MM.1S (cell line): ENCODE results near the gene MYO16.

Experiments used
- DNase-seq: peaks from one replicate; pipeline ENCODE4 v3.0.0-alpha.2; 2015
- H2AFZ ChIP-seq: fragments of 300-600 bp; sonication (generic); 2 replicates; pipeline ENCODE4 v1.6.0; 2016; ENCODE audit warnings: antibody characterized with exemption, low read length
- H3F3A ChIP-seq: fragments of 300-600 bp; sonication (generic); 2 replicates; pipeline ENCODE4 v1.6.1; 2016; ENCODE audit warnings: mild to moderate bottlenecking, antibody characterized with exemption, low read length, moderate library complexity, mixed read lengths; ENCODE audit not compliant: insufficient read depth
- H3K27ac ChIP-seq: fragments of 300-600 bp; sonication (generic); 2 replicates; pipeline ENCODE4 v1.5.1; 2016; ENCODE audit warnings: mild to moderate bottlenecking, low read length
- H3K27me3 ChIP-seq: fragments of 300-600 bp; sonication (generic); replicated peaks from 2 replicates; pipeline ENCODE4 v1.6.0; 2016; ENCODE audit warnings: low read length; ENCODE audit not compliant: insufficient read depth
- H3K36me3 ChIP-seq: fragments of 300-600 bp; sonication (generic); replicated peaks from 2 replicates; pipeline ENCODE4 v1.6.1; 2016; ENCODE audit warnings: mild to moderate bottlenecking, low read length, mixed read lengths; ENCODE audit not compliant: insufficient read depth
- H3K4me1 ChIP-seq: fragments of 300-600 bp; sonication (generic); 2 replicates; pipeline ENCODE4 v1.6.1; 2016; ENCODE audit warnings: low read length, mixed read lengths
- H3K4me2 ChIP-seq: fragments of 300-600 bp; sonication (generic); 2 replicates; pipeline ENCODE4 v1.6.0; 2016; ENCODE audit warnings: low read depth, low read length
- H3K4me3 ChIP-seq: fragments of 300-600 bp; sonication (generic); 2 replicates; pipeline ENCODE4 v1.5.1; 2016; ENCODE audit warnings: low read length, mixed read lengths
- H3K79me2 ChIP-seq: fragments of 300-600 bp; sonication (generic); 2 replicates; pipeline ENCODE4 v1.6.1; 2016; ENCODE audit warnings: mixed run types, low read length, mixed read lengths
- H3K9ac ChIP-seq: fragments of 300-600 bp; sonication (generic); 2 replicates; pipeline ENCODE4 v1.6.1; 2016; ENCODE audit warnings: low read length, mixed read lengths
- H3K9me2 ChIP-seq: fragments of 300-600 bp; sonication (generic); replicated peaks from 2 replicates; pipeline ENCODE4 v1.6.1; 2016; ENCODE audit warnings: mild to moderate bottlenecking, low read length, mixed read lengths; ENCODE audit not compliant: insufficient read depth
- H3K9me3 ChIP-seq: fragments of 300-600 bp; sonication (generic); replicated peaks from 2 replicates; pipeline ENCODE4 v1.6.1; 2016; ENCODE audit warnings: mild to moderate bottlenecking, low read length, mixed read lengths; ENCODE audit not compliant: insufficient read depth
- H4K20me1 ChIP-seq: fragments of 300-600 bp; sonication (generic); 2 replicates; pipeline ENCODE4 v1.6.1; 2016; ENCODE audit warnings: mild to moderate bottlenecking, low read length, moderate library complexity, mixed read lengths; ENCODE audit not compliant: insufficient read depth
- EZH2 ChIP-seq: fragments of 300-600 bp; sonication (generic); optimal IDR thresholded peaks from 2 replicates; pipeline ENCODE3; 2017; ENCODE audit warnings: low read depth, mild to moderate bottlenecking, antibody characterized with exemption, low read length, mixed read lengths
- EZH2phosphoT487 ChIP-seq: fragments of 300-600 bp; sonication (generic); IDR thresholded peaks from 2 replicates; pipeline ENCODE4 v1.6.1; 2018; ENCODE audit warnings: antibody characterized with exemption, low read length
- TF ChIP-seq, protein P1 (sequence below): fragments of 300-600 bp; sonication (generic); IDR thresholded peaks from 2 replicates; pipeline ENCODE4 v1.5.1; 2016; ENCODE audit warnings: antibody characterized with exemption, low read length, mixed read lengths

Gene MYO16

DNA sequence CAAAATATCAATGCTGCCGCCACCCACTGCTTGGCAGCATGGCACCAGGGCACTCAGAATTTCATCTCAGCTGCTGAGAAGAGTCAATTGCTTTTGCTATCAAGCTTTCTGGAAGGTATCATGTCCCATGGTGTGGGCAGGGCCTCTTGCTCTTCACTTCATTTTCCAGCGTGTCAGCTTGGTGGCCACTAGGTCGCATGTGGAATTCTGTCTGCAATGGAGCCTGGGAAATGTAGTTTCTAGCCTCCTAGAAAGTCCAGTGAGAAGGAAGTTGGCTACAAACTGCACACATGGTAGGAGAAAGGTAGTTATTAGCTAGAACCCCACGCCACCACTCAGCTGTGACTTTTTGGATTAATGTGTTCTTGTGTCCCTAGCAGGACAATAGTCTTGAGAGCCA lies 105.3 kb downstream of the MYO16 start:
- Histone ChIP-seq H3K27me3 (no peaks in the 10 kb centered on the region), H3K4me1 (no peaks in the 10 kb centered on the region), H3K4me3 (no peak overlapping the region), H3F3A (no peaks in the 10 kb centered on the region), H3K9me3 (no peaks in the 10 kb centered on the region), H3K9me2 (no peaks in the 10 kb centered on the region), H3K9ac (no peak overlapping the region), H3K4me2 (no peak overlapping the region), H3K27ac (no peak overlapping the region), H3K79me2 (no peaks in the 10 kb centered on the region), H4K20me1 (no peaks in the 10 kb centered on the region), H3K36me3 (no peaks in the 10 kb centered on the region), H2AFZ (no peak overlapping the region)
- no peak for TF ChIP-seq EZH2phosphoT487
- TF ChIP-seq EZH2 = no peak
- TF ChIP-seq, protein P1, sequence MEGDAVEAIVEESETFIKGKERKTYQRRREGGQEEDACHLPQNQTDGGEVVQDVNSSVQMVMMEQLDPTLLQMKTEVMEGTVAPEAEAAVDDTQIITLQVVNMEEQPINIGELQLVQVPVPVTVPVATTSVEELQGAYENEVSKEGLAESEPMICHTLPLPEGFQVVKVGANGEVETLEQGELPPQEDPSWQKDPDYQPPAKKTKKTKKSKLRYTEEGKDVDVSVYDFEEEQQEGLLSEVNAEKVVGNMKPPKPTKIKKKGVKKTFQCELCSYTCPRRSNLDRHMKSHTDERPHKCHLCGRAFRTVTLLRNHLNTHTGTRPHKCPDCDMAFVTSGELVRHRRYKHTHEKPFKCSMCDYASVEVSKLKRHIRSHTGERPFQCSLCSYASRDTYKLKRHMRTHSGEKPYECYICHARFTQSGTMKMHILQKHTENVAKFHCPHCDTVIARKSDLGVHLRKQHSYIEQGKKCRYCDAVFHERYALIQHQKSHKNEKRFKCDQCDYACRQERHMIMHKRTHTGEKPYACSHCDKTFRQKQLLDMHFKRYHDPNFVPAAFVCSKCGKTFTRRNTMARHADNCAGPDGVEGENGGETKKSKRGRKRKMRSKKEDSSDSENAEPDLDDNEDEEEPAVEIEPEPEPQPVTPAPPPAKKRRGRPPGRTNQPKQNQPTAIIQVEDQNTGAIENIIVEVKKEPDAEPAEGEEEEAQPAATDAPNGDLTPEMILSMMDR = no peak
- DNase-seq = no peak

DNA sequence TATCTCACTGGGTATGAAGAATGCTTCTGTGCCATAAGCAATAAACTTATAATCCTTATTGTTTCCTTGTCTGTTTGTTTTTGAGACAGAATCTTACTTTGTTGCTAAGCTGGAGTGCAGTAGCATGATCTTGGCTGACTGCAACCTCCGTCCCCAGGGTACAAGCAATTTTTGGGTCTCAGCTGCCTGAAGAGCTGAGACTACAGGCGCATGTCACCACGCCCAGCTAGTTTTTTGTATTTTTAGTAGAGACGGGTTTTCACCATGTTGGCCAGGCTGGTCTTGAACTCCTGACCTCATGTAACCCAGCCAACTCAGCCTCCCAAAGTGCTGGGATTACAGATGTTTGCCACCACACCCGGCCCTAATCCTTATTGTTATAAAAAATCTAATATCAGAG lies 112.5 kb downstream of the MYO16 start:
- Histone ChIP-seq H3F3A (no peaks in the 10 kb centered on the region), H3K4me2 (no peak overlapping the region), H2AFZ (no peak overlapping the region), H3K9ac (no peak overlapping the region), H3K4me1 (no peaks in the 10 kb centered on the region), H3K27me3 (no peaks in the 10 kb centered on the region), H3K9me3 (no peaks in the 10 kb centered on the region), H3K79me2 (no peaks in the 10 kb centered on the region), H3K9me2 (no peaks in the 10 kb centered on the region), H3K36me3 (no peaks in the 10 kb centered on the region), H3K27ac (no peak overlapping the region), H4K20me1 (no peaks in the 10 kb centered on the region), H3K4me3 (no peak overlapping the region)
- DNase-seq = no peak
- TF ChIP-seq EZH2 (no peak), EZH2phosphoT487 (no peak)
- TF ChIP-seq, protein P1 = no peak

DNA sequence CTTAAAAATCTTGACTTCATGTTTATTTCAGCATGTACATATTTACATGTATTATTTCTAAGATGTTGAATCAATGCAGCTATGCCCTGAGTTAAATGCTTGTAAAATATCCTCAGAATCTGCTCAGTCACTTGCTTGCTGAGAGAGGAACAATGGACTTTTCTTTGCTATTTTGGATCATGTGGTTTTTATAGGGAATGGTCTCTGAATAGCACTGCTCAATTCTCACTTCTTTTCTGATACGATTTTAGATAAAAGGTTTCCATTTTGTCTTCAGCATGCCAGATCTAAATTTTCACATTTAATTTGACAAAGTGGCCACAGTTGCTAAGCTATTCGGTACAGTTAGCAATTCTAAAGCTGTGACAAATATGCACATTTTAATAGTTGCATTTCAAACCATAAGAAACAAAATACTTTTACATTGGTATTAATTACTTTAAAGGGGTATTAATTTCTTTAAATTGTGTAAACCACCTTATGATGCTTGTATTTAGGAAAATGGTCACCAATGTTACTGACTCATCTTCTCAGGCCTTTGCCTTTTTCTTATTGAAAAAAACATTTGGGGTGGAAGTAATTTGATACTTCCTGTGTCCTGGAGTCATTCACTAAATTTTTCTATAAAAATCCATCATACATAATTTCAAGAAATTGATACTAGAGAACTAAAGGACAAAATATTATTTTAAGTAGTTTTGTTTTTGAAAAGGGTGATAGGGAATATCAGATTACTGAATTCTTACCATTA lies 113.5 kb downstream of the MYO16 start:
- no peaks in the 10 kb centered on the region for H3K4me1 ChIP-seq

More for the DNA sequence above, 113.5 kb downstream of the MYO16 start:
- Histone ChIP-seq H3F3A (no peaks in the 10 kb centered on the region), H3K9ac (no peak overlapping the region), H3K79me2 (no peaks in the 10 kb centered on the region), H3K9me2 (no peaks in the 10 kb centered on the region), H3K36me3 (no peaks in the 10 kb centered on the region), H3K27ac (no peak overlapping the region), H4K20me1 (no peaks in the 10 kb centered on the region), H3K4me2 (no peak overlapping the region), H3K9me3 (no peaks in the 10 kb centered on the region), H3K4me3 (no peak overlapping the region), H3K27me3 (no peaks in the 10 kb centered on the region), H2AFZ (no peak overlapping the region)
- TF ChIP-seq EZH2 = no peak
- TF ChIP-seq, protein P1 = no peak
- TF ChIP-seq EZH2phosphoT487 = no peak
- no peak for DNase-seq
